GM18951 (cell line): ENCODE data around the gene MAGEA2B.
"Not testable (repeated sequence)": the region's sequence is repeated elsewhere in the genome, so short reads cannot be mapped to it uniquely, and the experiment has no call there.

ENCODE experiments used
- POLR2A ChIP-seq: IDR thresholded peaks from 4 replicates; pipeline ENCODE4 v1.6.1; 2011; ENCODE audit warnings: mild to moderate bottlenecking; ENCODE audit not compliant: insufficient read length, insufficient read depth; ENCODE audit errors: extremely low read depth
- in situ Hi-C: fragments of 300-500 bp; cut with MboI; formaldehyde crosslinking; loops from one replicate; pipeline ENCODE4 v1.12.0; 2022; ENCODE audit warnings: low sequenced_read_pairs, mixed read lengths, inconsistent platforms; ENCODE audit not compliant: unreplicated experiment

The MAGEA2B gene

DNA sequence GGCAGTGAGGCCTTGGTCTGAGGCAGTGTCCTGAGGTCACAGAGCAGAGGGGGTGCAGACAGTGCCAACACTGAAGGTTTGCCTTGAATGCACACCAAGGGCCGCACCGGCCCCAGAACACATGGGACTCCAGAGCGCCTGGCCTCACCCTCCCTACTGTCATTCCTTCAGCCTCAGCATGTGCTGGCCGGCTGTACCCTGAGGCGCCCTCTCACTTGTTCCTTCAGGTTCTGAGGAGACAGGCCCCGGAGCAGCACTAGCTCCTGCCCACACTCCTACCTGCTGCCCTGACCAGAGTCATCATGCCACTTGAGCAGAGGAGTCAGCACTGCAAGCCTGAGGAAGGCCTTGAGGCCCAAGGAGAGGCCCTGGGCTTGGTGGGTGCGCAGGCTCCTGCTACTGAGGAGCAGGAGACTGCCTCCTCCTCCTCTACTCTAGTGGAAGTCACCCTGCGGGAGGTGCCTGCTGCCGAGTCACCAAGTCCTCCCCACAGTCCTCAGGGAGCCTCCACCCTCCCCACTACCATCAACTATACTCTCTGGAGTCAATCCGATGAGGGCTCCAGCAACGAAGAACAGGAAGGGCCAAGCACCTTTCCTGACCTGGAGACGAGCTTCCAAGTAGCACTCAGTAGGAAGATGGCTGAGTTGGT lies 21.6 kb downstream of the MAGEA2B start:
- no peak for TF ChIP-seq POLR2A
- in situ Hi-C loops, result no loop called here

DNA sequence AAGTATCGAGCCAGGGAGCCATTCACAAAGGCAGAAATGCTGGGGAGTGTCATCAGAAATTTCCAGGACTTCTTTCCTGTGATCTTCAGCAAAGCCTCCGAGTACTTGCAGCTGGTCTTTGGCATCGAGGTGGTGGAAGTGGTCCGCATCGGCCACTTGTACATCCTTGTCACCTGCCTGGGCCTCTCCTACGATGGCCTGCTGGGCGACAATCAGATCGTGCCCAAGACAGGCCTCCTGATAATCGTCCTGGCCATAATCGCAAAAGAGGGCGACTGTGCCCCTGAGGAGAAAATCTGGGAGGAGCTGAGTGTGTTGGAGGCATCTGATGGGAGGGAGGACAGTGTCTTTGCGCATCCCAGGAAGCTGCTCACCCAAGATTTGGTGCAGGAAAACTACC lies 22.1 kb downstream of the MAGEA2B start:
- in situ Hi-C loops, result not testable (repeated sequence)

DNA sequence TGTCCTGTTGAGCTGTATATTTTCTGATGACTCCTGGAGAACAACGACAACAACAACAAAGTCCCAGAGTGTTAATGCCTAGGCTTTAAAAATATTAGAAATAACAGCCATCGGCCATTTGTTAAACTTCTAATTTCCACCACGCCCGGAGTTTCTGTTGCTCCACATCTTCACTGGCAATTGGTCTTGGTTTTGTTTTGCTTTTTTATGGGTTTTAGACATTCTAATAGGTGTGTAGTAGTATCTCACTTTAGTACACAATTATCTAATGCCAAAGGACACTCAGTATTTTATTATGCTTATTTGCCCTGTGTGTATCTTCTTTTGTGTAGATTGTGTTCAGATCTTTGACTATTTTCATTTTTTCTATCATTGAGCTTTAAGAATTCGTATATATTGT lies 24.1 kb downstream of the MAGEA2B start:
- TF ChIP-seq POLR2A, result no peak
- in situ Hi-C loops, result no loop called here

DNA sequence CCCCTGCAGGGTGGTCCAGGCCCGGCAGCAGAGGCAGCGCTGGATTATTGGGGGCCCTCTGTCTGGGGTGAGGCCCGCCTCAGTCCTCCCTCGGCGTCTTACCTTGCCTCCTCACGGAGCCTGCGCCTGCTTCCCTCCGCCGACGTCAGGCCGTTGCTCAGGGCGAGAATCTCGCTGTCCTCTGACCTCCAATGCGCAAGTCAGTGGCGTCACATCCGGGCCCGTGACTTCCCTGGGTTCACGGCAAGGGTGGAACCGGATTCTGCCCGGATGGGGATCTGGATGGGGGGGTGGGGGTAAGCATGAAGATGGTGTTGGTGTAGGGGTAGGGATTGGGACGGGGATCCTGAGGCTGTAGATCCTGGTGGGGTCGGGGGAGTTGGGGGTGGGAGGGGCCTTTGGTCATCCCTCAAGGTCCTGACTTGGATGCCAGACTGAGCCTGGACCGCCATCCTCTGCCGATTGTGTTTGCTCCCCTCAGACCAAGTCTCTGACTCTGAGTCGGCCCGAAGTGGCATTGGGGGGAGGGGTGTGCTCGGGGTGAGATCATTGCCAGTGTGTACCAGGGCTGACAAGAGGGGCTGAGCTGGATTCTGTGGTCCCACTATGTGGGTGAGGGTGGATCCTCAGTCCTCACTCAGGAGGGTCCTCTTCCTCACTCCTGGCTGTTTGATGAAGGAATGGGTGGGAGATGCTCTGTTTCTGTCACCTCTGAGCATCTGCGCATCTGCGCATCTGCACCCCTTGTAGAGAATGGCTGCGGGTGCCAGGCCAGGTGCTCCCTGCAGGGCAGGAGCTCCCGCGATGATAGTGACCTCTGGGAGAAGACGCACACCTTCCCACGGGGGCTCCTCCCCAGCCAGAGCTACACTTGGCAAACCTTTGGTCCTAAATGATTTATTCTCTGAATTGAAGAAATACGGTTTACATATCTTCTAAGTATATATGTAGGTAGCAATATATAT lies 39.5 kb downstream of the MAGEA2B start, which contains the start of gene MAGEA2:
Gene MAGEA2, minus strand, starts transcription at position 157 of the 965 bp plus-strand sequence. CDS start 2,479 bp downstream, outside the sequence.
- in situ Hi-C loops, result not testable (repeated sequence)

DNA sequence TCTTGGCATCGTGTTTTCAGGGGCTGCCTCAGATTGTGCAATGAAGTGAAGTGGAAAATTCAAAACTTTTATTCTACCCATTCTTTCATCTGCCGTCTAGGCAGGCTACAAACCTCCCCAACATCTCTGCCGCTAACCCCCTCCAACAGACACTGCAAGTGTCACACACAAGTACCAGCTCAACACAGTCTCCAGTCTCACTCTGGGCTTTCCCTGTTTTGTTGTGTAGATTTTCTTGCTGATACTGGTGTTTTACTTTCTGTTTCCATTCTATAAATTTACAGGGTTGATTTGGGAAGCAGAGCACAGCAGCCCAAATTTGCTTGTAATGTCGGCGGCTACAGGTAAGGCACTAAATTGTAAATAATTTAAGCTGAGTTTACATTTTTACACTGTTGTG lies 40.4 kb downstream of the MAGEA2B start:
- in situ Hi-C loops, result not testable (repeated sequence)

DNA sequence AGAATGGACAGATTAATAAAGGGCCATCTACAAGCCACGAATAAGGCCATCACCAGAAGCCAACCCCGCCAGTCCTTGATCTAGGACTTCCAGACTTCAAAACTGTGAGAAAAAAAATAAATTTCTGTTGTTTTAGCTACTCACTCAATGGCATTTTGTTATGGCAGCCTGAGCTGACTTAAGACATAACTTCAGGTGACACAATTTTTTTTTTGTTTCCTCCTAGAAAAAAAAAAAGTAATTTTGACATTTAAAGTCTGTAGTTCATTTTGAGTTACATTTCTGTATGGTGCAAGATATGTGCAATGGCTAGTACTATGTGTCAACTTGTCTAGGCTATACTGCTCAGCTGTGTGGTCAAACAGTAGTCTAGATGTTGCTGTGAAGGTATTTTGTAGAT lies 44.5 kb downstream of the MAGEA2B start, which contains the start of gene CSAG3:
Gene CSAG3, plus strand, starts transcription at position 301 of the 400 bp plus-strand sequence.
- in situ Hi-C loops, result not testable (repeated sequence)

DNA sequence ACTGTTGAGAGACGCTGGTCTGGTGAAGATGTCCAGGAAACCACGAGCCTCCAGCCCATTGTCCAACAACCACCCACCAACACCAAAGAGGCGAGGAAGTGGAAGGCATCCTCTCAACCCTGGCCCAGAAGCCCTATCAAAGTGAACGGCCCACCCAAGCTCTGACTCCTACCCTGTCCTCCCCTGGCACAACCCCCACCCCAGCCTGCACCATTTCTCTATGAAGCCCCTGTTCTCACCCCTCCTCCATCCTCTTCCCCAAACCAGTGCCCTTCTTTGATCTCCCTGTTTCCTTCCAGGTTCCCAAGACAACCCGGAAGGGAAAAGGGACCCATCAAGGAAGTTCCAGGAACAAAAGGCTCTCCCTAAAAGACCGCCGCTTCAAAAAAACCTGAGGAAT lies 45.1 kb downstream of the MAGEA2B start:
- in situ Hi-C loops, result not testable (repeated sequence)

DNA sequence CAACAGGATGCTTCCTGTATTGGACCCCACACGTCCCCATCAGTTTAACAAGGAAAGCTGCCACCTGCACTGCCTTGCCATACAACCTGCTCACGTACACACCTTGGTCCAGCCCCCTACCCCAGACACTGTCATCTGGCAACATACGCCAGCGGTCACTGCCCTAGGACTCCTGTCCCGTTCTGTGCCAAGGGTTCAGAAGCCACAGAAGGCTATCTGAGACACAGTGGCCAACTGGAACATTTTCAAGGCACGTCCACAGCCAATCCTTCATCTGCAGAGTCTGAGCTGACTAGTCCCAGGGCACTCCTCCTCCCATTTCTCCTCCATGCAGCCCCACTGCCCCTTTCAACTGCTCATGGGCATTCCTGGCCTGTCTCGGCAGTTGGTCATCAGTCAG lies 47.2 kb downstream of the MAGEA2B start:
- in situ Hi-C loops, result not testable (repeated sequence)

DNA sequence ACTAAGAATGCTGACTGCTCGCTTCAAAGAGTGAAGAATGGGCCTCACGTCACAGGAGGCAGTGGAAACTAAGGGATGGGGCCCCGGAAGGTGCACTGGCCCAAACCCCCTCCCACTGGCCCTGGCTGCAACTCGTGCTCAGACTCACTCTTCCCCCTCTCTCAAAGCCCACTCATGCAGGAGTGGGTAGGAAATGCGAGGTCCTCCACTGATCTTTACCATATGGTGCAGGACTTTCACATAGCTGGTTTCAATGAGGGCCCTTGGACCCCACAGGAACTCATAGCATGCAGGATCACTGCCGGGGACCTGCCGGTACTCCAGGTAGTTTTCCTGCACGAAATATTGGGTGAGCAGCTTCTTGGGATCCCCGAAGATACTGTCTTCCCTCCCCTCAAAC lies 52.1 kb downstream of the MAGEA2B start:
- in situ Hi-C loops, result loop anchor here (5.0 kb wide), 1 partner anchor 64 kb away; no protein-coding TSS in a partner anchor
